H1 (cell line): Measurements from ENCODE around the gene RERE. TPM values are rescaled to one million over a fixed set of nuclear protein-coding genes. Genes with fewer than 3 reads are reported as not detected.
"Not testable (repeated sequence)": the region's sequence is repeated elsewhere in the genome, so short reads cannot be mapped to it uniquely, and the experiment has no call there.

Experiments
- CTCF ChIA-PET: fragments of 300-600 bp; sonication (Branson Sonifier 250); formaldehyde crosslinking; loops from one replicate; lab custom pipeline; 2021; ENCODE audit not compliant: partially characterized antibody; lab: Charles Lee
- POLR2A ChIA-PET: fragments of 300-600 bp; sonication (Branson Sonifier 250); formaldehyde crosslinking; loops from one replicate; lab custom pipeline; 2021; ENCODE audit warnings: inconsistent platforms; ENCODE audit not compliant: partially characterized antibody; lab: Charles Lee
- DNase-seq, 2 experiments: peaks; one replicate each; pipeline versions ENCODE4 v3.0.0 to v3.0.0-alpha.2; 2010 to 2022; ENCODE audit warnings: low spot score in 2 of 2, low read depth in 1 of 2, mixed read lengths in 1 of 2
- FAIRE-seq: peaks from 2 replicates; lab custom pipeline; 2011; peaks lifted over from hg19 to GRCh38; lab: Jason Lieb, UNC
- H2AFZ ChIP-seq: 2 replicates; pipeline ENCODE4 v1.8.1; 2012; ENCODE audit warnings: low read length, inconsistent platforms
- H2AK5ac ChIP-seq: 2 replicates; pipeline ENCODE4 v1.6.1; 2013; ENCODE audit warnings: low read depth, low read length
- H2BK120ac ChIP-seq: replicated peaks from 2 replicates; pipeline ENCODE3; 2013; ENCODE audit warnings: low read depth, low read length, inconsistent platforms
- H2BK12ac ChIP-seq: 2 replicates; pipeline ENCODE4 v1.6.1; 2013; ENCODE audit warnings: low read depth, low read length
- H2BK15ac ChIP-seq: 2 replicates; pipeline ENCODE4 v1.6.1; 2013; ENCODE audit warnings: low read length
- H2BK20ac ChIP-seq: 2 replicates; pipeline ENCODE4 v1.6.1; 2013; ENCODE audit warnings: low read length
- H2BK5ac ChIP-seq: 2 replicates; pipeline ENCODE4 v1.6.1; 2013; ENCODE audit warnings: low read depth, low read length
- H3K14ac ChIP-seq: 2 replicates; pipeline ENCODE4 v1.6.1; 2013; ENCODE audit warnings: inconsistent platforms; ENCODE audit not compliant: insufficient read length
- H3K18ac ChIP-seq: 2 replicates; pipeline ENCODE4 v1.6.1; 2013; ENCODE audit warnings: low read length; ENCODE audit errors: extremely low read depth
- H3K23ac ChIP-seq: 2 replicates; pipeline ENCODE4 v1.6.1; 2013; ENCODE audit warnings: inconsistent platforms; ENCODE audit not compliant: insufficient read length
- H3K23me2 ChIP-seq: 2 replicates; pipeline ENCODE4 v1.6.1; 2013; ENCODE audit warnings: low read depth, low read length
- H3K27ac ChIP-seq: 2 replicates; pipeline ENCODE4 v1.6.1; 2011; ENCODE audit warnings: low read depth, low read length, inconsistent platforms
- H3K27me3 ChIP-seq, 4 experiments: replicated peaks in 1 of 4; 1 replicate in 1 of 4; 2 replicates in 3 of 4; pipeline versions ENCODE4 v1.6.1 to v1.8.1; 2011 to 2013; ENCODE audit warnings: low read length in 3 of 4, mild to moderate bottlenecking in 3 of 4, inconsistent platforms in 2 of 4, mixed read lengths in 2 of 4, moderate library complexity in 1 of 4; ENCODE audit not compliant: control insufficient read depth in 3 of 4, insufficient read depth in 3 of 4; ENCODE audit errors: extremely low read depth in 1 of 4
- H3K36me3 ChIP-seq, 4 experiments: 2 replicates each; pipeline versions ENCODE4 v1.6.1 to v1.8.1; 2011 to 2013; ENCODE audit warnings: mild to moderate bottlenecking in 4 of 4, low read length in 3 of 4, moderate library complexity in 2 of 4, control low read depth in 1 of 4, inconsistent platforms in 1 of 4; ENCODE audit not compliant: insufficient read depth in 4 of 4, control insufficient read depth in 2 of 4
- H3K4ac ChIP-seq: replicated peaks from 2 replicates; pipeline ENCODE3; 2013; ENCODE audit warnings: low read length, low read depth, mixed read lengths, inconsistent platforms; ENCODE audit not compliant: insufficient read length
- H3K4me1 ChIP-seq, 4 experiments: replicated peaks in 1 of 4; 1 replicate in 1 of 4; 2 replicates in 3 of 4; pipeline versions ENCODE4 v1.6.1 to v1.8.1; 2011 to 2013; ENCODE audit warnings: low read length in 3 of 4, inconsistent platforms in 2 of 4, mixed read lengths in 1 of 4; ENCODE audit not compliant: insufficient read depth in 4 of 4, control insufficient read depth in 3 of 4
- H3K4me2 ChIP-seq, 2 experiments: 2 replicates each; pipeline versions ENCODE4 v1.6.1 to v1.8.1; 2011 to 2013; ENCODE audit warnings: low read depth in 2 of 2, low read length in 2 of 2, control low read depth in 1 of 2, inconsistent platforms in 1 of 2, mild to moderate bottlenecking in 1 of 2; ENCODE audit not compliant: insufficient read depth in 1 of 2
- H3K4me3 ChIP-seq, 4 experiments: fragments of 200-600, 300-600 bp in 1 of 4; sonication (generic), shearing (Covaris generic), sonication (Bioruptor Twin) in 1 of 4; 2 replicates each; pipeline versions ENCODE4 v1.5.1 to v1.8.1; 2011 to 2016; ENCODE audit warnings: low read length in 4 of 4, low read depth in 3 of 4, control low read depth in 2 of 4, inconsistent platforms in 2 of 4, mild to moderate bottlenecking in 2 of 4, mixed read lengths in 1 of 4, moderate library complexity in 1 of 4; ENCODE audit not compliant: insufficient read depth in 2 of 4; ENCODE audit errors: extremely low read depth in 1 of 4
- H3K56ac ChIP-seq: replicated peaks from 2 replicates; pipeline ENCODE3; 2013; ENCODE audit warnings: low read depth, mild to moderate bottlenecking, mixed read lengths, low read length, inconsistent platforms; ENCODE audit not compliant: insufficient read length
- H3K79me1 ChIP-seq: 2 replicates; pipeline ENCODE4 v1.6.1; 2013; ENCODE audit warnings: low read depth, low read length, control low read depth
- H3K79me2 ChIP-seq, 2 experiments: 2 replicates each; pipeline versions ENCODE4 v1.6.1 to v1.8.1; 2012 to 2013; ENCODE audit warnings: low read length in 2 of 2, mild to moderate bottlenecking in 2 of 2, inconsistent platforms in 1 of 2; ENCODE audit not compliant: insufficient read depth in 2 of 2, control insufficient read depth in 1 of 2
- H3K9ac ChIP-seq, 4 experiments: replicated peaks in 1 of 4; 1 replicate in 1 of 4; 2 replicates in 3 of 4; pipeline versions ENCODE4 v1.6.1 to v1.8.1; 2011 to 2013; ENCODE audit warnings: low read depth in 3 of 4, low read length in 3 of 4, control low read depth in 2 of 4, mild to moderate bottlenecking in 2 of 4, moderate library complexity in 2 of 4, inconsistent platforms in 1 of 4; ENCODE audit errors: extremely low read depth in 1 of 4
- H3K9me3 ChIP-seq, 2 experiments: 2 replicates each; pipeline versions ENCODE4 v1.6.1 to v1.8.1; 2012 to 2013; ENCODE audit warnings: mild to moderate bottlenecking in 2 of 2, moderate library complexity in 2 of 2, control low read depth in 1 of 2, inconsistent platforms in 1 of 2, low read depth in 1 of 2, low read length in 1 of 2, mixed read lengths in 1 of 2; ENCODE audit not compliant: insufficient read depth in 2 of 2
- H4K20me1 ChIP-seq, 2 experiments: replicated peaks in 1 of 2; 2 replicates each; pipeline versions ENCODE3 to v1.8.1; 2011 to 2013; ENCODE audit warnings: inconsistent platforms in 2 of 2, low read length in 2 of 2, mild to moderate bottlenecking in 1 of 2; ENCODE audit not compliant: insufficient read depth in 2 of 2, control insufficient read depth in 1 of 2
- H4K5ac ChIP-seq: 2 replicates; pipeline ENCODE4 v1.6.1; 2013; ENCODE audit warnings: low read length, low read depth, mixed read lengths, inconsistent platforms; ENCODE audit not compliant: insufficient read length
- H4K8ac ChIP-seq: 2 replicates; pipeline ENCODE4 v1.8.0; 2013; ENCODE audit warnings: mild to moderate bottlenecking, moderate library complexity, low read length, inconsistent platforms; ENCODE audit not compliant: insufficient read depth; ENCODE audit errors: extremely low read depth
- H4K91ac ChIP-seq: replicated peaks from 2 replicates; pipeline ENCODE3; 2013; ENCODE audit warnings: low read length, mixed read lengths, inconsistent platforms; ENCODE audit not compliant: insufficient read length
- whole genome bisulfite sequencing, 2 experiments: shearing (Covaris generic) in 1 of 2; methylation state at CpG; one replicate each; pipeline versions ENCODE4 v1.1.6 to v1.1.7; 2013 to 2015; ENCODE audit warnings: low lambda C conversion rate in 2 of 2, mixed read lengths in 2 of 2, inconsistent platforms in 1 of 2, low coverage in 1 of 2, missing lambda C conversion rate in 1 of 2; ENCODE audit not compliant: insufficient replicate concordance in 2 of 2, insufficient coverage in 1 of 2, insufficient read length in 1 of 2; ENCODE audit errors: extremely low coverage in 1 of 2, missing lambda C conversion rate in 1 of 2; 5-methylcytosine and 5-hydroxymethylcytosine counted together
- polyA plus RNA-seq, 7 experiments: library from polyadenylated mRNA; depleted of rRNA in 3 of 7; stranded (reverse) in 5 of 7; unstranded in 2 of 7; fragments of >200 nt in 5 of 7; fragments of 200-250 nt in 2 of 7; gene quantifications; 1 replicate in 5 of 7; 2 replicates in 1 of 7; 4 replicates in 1 of 7; pipeline versions ENCODE4 v1.2.1 to v1.2.3, GENCODE V29; 2011 to 2013; ENCODE audit warnings: missing spikeins in 2 of 7, mixed read lengths in 2 of 7
- total RNA-seq: library from RNA; stranded (reverse); fragmentation: NEBNext Ultra II Directional; extraction: Animal tissue kit (Norgen Biotek cat#: 25700); gene quantifications from 2 replicates; pipeline ENCODE4 v1.2.1, GENCODE V29; 2021

Gene RERE
- total and polyA plus RNA-seq, 2 of the 8 experiments (the other 6 are each of a cell fraction or from before 2014, with no cell fraction given) = 15.3 to 142 TPM

- H2BK15ac ChIP-seq, H2BK12ac ChIP-seq, H3K4me3 ChIP-seq, H4K91ac ChIP-seq, H3K79me1 ChIP-seq, FAIRE-seq, H3K56ac ChIP-seq, H3K23ac ChIP-seq, H3K27ac ChIP-seq, H3K4me2 ChIP-seq, H3K23me2 ChIP-seq, H3K18ac ChIP-seq, DNase-seq, H2BK5ac ChIP-seq, H2BK20ac ChIP-seq, H3K14ac ChIP-seq, H3K4ac ChIP-seq, H3K36me3 ChIP-seq, H4K8ac ChIP-seq, H2AFZ ChIP-seq, H3K27me3 ChIP-seq, H4K5ac ChIP-seq, H2BK120ac ChIP-seq, H3K9me3 ChIP-seq, H2AK5ac ChIP-seq, H3K9ac ChIP-seq: not testable (repeated sequence)
- Histone ChIP-seq H4K20me1 (peaks cover 21 to 38% of the 10 kb centered on the region in 2 experiments), H3K79me2 (peaks cover 30 to 97% of the 10 kb centered on the region in 2 experiments), H3K4me1 (peaks cover 1 to 21% (median 9%) of the 10 kb centered on the region in 4 experiments; a peak in 6 of 7 replicates)
- ChIA-PET POLR2A (interaction anchor here (0.7 to 10.8 kb wide), 3 partner anchors 7 to 271 kb away, joined by 3 to 73 read pairs (median 3); no protein-coding TSS in a partner anchor), CTCF (interaction anchor here (0.9 to 1.2 kb wide), 3 partner anchors 24 to 143 kb away, joined by 3 read pairs; no protein-coding TSS in a partner anchor)
- 71% methylated on average over 4 of the region's 4 CpGs; no CpG with 5 or more reads in 1 of the 2 experiments for WGBS, 2 experiments
These were observed 122.0 kb downstream of the RERE start for GRCh38 chr1:8695442-8695841.
